Stimulated activated CD4-positive, alpha-beta T cell treated with anti-CD3 and anti-CD28 coated beads, Interleukin-4, amount 100 ng/mL, for 4 hours (primary cell): ENCODE data around the gene RHEB.
A peak's percentile ranks its signal among the peaks of the same experiment; 100 is the strongest.

Source experiments
- DNase-seq, 2 experiments: peaks; one replicate each; pipeline ENCODE4 v3.0.0-alpha.2; 2020

The RHEB gene

DNA sequence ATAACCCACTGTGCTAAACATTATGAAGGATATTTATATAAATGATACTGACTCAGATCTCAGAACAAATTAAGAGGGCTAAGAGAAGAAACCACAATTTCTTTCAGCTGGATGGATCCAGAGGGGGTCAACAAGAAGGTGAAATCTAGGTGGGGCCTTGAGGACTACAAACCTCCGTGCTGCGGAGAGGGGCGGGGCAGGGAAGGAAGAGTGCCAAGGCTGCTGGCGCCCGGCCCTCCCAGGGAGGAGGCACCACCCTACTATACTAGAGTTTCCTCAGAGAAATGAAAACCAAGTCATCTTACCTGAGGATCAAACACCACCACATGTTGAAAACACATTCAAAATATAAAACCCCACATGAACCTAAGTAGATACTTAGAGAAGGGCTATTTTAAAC is 50.4 kb downstream of the RHEB start:
- no peak for DNase-seq

DNA sequence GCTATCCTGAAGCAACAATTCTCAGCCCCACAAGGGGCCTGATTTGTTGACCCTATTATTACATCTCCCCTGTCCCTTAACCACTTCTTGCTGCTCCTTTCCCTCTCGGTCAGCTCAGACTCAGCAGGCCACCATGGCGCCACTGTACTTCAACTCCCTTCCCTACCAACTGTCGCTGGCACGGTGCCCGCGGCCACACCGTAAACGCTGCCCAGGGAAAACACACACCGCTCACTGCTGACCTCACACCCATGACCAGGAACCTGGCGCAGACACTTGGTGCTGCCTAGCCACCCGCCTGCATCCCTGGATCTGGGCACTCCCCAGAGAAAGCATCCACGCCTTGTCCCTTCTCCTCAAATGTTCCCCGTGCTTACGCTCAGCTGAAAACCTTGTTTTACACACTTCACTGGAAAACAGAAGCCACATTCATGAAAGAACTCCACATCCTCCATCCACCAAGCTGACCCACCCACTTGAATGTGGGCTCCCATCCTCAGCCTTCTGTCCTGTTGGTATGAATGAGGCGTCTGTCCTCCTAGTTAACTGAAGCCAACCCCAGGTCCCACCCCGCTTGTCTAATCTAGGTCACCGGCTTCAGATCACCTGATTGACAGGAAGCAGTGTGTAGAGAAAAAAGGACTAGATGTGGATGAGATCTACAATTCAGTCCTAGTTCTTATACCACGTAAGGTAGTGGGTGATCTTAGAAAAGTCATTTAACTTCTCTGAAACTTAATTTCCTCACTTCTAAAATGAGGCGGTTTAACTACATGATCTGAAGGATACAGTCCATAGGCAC is 51.3 kb downstream of the RHEB start:
- DNase-seq, result no peak

DNA sequence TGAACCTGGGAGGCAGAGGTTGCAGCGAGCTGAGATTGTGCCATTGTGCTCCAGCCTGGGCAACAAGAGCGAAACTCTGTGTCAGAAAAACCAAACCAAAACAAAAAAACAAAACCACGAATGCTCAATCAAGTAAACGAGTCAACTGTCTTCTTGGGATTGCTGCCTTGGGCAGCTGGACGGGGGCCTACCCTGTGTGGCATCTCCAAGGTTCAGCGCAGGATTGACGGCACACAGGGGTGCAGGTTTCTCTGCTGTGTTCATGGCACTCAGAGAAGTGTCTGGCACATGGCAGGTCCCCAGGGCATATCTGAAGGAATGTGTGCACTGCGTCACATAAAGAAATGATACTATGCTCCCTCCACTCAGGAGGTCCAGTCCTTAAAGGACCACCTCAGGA is 54.5 kb downstream of the RHEB start:
- DNase-seq, result no peak

DNA sequence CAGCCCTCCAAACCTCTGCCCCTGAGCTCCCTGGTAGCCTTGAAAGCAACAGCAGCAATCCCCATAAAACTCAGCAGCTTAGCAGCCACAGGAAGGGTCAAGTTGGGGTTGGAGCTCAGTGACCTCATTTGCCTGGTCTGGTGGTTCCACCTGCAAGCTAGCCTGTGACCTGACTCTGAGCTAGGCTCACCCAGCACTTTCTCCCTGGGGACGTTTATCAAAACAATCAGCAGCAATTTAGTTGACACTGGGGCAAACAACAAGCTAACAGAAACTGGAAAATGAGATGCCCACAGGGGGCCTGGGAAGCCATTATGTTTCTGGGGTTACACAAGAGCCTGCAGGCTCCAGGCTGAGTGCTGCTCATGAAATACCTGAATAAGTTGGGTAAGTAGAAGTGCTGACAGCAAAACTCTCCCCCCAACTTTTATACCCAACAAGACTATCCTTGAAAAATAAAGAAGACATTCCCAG is 57.4 kb downstream of the RHEB start:
- DNase-seq, result no peak

DNA sequence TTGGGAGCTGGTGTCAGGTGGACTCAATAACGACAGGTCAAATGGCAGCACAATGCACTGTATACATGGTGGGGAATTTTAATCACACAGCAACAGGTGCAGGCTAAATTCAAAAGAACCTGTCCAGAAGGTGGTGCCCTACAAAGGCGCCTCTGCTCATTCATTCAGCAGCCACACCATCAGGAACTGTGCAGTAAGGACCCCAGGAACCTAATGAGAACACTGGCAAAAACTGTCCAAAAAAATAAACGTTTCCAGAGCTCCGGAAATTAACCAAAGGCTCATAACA is 57.8 kb downstream of the RHEB start:
- DNase-seq, result no peak

DNA sequence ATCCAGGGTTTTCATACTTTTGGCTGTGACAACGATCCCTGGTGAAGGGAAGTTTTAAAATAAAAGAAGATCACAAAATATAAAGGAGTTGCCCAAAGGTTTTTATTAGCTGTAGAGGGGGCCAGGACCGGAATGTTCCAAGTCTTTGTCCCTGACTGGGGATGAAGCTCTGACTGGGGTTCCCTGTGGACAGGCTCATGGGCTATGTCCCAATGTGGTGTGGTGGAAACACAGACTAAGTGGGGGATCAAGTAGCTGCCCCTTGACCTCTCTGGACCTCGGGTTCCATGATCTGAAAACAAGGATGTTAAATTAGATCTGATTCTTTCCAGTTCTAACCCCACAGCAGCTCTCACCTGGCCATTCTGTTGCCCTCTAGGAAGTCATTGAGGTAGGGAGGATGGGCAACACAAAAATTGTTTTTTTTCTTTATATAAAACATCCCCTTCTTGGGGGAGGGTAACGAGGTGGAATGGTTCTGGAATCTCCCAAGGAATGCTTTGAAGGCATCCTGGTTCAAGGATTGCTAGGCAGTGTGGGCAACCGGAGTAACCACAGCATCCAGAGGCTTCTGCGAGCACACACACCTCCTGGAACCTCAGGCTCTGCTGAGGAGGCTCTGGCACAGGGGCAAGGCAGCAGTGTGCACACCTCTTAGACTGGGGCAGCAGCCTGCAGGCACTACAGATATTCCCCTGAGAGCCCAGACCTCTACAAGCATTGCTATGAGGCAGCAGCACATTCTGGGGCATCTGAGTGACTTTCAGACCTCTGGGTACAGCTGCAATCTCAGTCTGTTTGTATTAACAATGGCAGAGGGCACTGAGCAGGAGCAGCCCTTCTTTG is 58.4 kb downstream of the RHEB start:
- DNase-seq, result no peak

DNA sequence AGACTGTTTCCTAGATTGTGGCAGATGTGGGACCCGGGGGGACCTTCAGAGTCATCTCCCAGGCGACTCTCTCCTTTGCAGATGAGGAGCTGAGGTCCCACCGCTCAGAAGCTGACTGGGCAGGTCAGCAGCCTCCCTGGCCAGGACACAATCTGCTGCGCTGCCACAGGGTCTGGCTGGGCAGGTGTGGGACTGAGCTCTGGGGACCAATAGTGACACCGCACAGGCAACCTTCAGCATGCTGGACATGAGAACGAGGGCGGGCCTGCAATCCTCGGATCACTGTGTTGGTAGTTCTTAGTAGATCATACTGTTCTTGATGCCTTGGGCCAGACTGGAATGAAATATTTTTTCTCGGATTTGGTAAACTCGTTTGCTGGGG is 59.2 kb downstream of the RHEB start:
- DNase-seq, result no peak

DNA sequence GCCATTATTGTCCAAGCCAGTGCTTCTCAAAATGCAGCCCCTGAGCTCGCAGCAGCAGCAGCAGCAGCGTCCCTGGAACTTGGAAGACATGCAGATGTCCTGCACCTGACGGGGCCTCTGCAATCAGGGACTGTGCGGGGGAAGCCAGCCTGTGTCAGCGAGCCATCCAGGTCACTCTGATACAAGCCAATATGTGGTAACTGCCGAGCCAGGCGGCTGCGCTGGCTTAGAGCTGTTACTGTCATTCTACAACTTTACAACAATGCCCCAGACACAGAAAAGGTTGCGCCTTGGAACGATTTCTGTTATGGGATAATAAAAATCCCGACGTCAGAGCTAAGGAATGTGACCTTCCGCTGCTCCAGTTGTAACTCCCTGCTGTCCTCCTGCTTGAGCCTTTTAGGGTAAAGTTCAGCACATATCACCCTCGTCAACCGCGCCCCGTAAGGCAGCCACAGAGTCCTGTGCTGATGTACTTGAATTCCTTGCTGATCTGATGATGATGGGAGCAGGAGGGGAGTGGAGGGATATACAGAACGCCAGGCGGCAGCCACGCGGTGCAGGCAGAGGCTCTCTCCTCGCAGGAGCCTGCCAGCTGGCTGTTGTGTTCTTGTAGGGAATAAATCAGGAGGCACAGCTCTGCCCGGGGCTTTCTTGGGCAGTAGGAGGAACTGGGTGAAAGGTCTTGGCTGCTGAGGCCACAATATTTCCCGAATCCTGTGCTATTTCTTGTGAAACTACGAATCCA is 59.8 kb downstream of the RHEB start:
- no peak for DNase-seq

DNA sequence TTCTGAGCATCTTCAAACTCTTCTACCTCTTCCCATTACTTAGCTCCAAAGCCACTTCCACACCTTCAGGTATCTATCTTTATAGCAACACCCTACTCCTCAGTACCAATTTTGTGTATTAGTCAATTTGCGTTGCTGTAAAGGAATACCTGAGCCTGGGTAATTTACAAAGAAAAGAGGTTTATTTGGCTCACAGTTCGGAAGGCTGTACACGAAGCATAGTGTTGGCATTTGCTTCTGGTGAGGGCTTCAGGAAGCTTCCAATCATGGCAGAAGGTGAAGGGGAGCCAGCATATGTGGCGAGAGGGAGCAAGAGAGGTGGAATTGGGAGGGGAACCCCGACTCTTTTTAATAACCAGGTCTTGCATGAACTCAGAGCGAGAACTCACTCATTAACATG is 62.2 kb downstream of the RHEB start:
- no peak for DNase-seq

DNA sequence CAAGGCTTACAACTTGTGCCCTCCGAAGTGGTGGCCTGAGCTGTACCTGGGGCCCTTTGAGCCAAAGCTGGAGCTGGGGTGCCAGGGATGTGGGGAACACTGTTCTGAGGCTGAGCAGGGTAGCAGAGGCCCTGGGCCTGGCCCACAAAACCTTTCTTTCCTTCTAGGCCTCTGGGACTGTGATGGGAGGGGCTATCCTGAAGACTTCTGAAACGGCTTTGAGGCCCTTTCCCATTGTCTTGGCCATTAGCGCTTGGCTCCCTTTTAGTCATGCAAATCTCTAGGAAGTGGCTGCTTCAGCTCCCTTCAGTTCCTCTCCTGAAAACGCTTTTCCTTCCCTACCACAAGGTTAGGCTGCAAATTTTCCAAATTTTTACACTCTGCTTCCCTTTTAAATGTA is 62.9 kb downstream of the RHEB start:
- DNase-seq, result no peak

DNA sequence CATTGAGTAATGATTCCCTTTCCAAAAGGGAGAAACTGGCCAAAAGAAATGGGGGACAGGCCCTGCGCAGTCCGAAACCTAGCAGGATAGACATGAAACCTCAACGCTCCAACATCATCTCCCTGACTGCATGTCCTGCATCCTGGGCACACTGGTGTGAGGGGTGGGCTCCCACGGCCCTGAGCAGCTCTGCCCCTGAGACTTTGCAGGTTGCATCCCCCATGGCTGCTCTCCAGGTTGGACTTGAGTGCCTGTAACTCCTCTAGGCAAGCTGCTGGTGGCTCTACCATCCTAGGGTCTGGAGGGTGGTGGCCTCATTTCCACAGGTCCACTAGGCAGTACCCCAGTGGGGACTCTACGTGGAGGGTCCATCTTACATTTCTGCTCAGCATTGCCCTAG is 63.4 kb downstream of the RHEB start:
- DNase-seq, result no peak

DNA sequence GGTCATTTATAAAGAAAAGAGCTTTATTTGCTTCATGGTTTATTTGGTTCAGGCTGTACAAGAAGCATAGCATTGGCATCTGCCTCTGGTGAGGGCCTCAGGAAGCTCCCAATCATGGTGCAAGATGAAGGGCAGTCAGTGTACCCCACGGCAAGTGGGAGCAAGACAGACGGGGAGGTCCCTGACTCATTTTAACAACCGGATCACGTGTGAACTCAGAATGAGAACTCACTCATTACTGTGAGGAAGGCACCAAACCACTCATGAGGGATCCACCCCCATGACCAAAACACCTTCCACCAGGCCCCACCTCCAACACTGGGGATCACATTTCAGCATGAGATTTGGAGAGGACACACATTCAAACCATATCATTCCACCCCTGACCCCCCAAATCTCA is 64.0 kb downstream of the RHEB start:
- no peak for DNase-seq

DNA sequence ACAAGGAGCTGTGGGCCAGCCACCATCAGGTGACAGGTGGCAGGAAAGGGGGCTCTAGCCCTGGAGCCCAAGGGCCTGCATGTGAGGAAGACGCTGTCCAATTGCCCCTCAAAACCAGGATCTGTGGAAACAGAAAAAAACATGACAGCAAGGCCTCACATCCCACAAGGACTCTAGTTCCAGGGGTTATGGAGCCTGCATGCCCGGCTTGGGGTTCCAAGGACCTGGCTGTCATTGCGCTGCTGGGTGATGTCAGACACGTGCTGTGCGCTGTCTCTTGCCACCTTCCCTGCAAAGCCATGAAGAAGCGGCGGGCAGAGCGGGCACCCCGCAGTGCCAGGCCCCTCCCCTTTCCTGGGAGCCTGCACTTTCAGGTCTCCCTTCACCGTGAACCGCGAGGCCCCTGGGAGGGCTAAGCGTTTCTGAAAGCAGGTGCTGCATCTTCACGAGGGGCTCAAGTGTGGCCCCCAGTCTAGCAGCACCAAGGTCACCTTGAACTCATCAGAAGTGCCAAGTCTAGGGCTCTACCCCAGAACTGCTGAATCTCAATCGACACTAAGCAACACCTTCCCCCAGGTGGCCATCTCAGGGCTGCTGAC is 64.7 kb downstream of the RHEB start:
- no peak for DNase-seq

DNA sequence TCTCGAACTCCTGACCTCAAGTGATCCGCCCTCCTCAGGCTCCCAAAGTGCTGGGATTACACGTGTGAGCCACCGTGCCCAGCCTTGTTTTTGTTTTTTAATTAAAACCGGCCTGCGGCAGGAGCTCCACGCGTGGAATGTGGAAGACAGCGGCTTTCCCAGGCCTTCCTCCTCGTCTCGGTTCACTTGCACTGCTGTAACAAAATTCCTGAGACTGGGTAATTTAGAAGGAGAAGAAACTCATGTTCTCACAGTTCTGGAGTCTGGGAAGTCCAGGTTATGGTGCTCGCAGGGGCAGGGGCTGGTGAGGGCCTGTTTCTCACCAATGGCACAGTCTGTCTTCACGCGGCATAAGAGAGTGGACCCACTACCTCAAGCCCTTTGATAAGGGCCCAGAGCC is 65.4 kb downstream of the RHEB start:
- no peak for DNase-seq

DNA sequence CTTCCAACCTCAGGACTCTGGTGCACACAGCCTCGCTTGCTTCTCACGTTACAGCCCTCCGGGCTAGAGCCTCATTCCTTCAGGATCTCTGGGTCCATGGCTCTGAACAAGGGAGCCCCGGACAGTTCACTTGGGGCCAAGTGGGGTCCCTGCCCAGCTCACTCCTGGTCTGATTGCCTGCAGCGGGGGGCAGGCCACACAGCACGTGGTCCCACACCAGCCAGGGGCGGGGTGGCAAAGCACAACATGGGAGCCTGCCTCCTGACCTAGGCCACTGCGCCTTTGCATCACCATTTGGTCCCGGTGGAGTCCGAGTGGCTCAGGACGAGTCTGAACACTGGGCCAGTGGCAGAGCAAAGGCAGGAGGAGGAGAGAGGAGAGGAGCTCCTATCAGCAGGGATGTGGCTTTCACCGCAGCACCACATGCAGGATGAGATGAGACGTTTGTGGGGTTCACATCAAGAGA is 66.3 kb downstream of the RHEB start:
- no peak for DNase-seq

DNA sequence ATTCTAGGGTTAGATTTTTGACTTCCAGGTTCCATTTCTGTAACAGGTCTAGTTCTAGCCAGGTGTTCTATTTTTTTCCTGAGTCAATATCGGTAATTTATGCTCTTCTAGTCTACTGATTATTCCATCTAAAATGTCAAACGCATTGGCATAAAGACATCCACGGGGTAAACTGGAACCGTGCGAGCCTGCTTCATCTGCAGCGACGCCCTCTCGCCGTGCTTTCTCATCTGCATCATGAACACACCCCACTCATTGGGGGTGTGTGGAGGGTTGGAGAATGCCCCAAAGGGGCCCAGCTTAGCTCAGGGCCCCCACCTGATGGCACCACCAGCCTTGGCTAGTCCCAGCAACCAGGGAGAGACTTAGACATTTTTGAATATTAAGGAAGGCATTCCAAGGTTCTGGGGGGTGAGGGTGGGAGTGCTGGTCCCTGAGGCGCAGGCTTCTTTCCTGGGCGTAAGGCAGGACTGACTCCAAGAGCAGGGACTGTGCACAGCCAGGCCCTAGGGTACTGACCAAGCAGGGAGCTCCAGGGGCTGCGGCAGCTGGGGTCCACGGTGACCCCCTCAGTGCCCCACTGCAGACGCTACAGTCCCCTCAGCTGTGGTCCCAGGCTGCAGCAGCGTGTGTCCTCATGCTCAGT is 66.9 kb downstream of the RHEB start:
- no peak for DNase-seq

DNA sequence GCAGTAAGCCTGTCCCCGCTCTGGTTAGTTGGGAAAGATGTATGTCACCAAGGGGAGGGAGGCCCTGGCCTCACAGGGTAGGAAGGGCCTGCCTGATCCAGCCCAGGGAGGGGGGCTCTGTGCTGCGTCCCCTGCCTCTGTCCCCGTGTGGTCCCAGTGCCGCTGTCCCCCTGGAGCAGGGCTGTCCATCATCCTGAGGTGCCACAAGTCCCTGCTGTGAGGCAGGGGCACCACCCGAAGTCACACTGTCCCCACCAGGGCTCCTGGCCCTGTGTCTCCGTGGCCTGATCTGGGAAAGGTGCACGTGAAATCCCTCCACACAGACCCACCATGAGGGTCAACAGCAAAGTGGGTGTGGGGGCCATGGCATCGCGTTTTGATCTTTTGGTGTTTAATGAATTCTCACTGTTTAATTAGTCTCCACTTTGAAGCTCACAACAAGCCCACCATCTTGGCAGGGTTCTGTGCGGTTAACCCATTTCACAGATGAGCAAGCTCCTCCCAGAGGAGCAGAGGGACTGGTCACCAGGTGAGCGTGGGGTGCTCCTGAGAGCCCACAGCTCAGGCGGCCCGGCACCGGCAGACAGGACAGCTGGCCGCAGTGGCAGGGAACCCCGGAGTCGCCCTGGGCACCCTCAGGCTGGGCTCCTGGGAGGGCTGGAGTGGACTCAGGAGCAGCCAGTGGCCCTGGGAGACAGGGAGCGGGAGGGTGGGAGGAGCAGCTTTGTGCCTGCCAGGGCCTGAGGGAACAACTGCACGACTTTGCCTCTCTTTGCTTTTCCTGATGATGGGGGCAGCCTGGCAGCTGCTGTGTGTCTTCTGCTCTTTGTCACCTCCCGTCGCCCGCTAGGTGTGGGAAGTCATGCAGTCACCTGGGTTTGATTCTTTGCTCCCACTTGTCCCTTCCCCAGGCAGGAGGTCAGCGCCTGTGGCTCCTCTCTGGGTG is 67.8 kb downstream of the RHEB start:
- DNase-seq, result no peak

DNA sequence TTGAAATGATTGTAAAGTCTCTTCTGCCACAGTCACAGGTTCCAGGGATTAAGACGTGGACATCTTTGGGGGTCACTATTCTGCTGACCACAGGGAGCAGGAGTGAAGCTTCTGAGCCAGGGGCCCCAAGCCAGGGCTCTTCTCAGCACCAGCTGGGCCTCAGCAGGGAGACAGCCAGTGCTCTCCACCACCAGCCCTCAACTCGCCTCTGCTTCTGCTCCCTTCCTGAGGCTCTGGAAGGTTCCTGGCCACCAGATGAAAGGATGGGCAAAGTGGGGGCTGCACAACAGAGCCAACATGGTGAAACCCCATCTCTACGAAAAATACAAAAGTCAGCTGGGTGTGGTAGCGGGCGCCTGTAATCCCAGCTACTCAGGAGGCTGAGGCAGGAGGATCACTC is 68.5 kb downstream of the RHEB start:
- DNase-seq, result no peak

DNA sequence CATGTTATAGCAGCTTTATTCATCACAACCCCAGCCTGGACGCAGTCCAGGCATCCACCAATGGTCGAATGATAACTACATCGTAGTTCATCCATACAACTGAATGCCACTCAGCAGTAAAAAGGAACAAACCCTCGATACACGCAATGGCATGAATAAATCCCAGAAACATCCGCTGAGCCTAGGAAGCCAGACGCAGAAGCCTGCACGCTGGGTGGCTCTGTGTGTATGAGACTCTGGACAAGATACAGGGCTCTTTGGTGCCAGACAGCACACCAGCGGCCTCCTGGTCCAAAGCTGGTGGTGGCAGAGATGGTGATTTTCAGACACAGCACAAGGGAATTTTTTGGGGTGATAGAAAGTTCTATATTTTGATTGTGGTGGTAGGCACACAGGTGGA is 69.7 kb downstream of the RHEB start:
- no peak for DNase-seq

DNA sequence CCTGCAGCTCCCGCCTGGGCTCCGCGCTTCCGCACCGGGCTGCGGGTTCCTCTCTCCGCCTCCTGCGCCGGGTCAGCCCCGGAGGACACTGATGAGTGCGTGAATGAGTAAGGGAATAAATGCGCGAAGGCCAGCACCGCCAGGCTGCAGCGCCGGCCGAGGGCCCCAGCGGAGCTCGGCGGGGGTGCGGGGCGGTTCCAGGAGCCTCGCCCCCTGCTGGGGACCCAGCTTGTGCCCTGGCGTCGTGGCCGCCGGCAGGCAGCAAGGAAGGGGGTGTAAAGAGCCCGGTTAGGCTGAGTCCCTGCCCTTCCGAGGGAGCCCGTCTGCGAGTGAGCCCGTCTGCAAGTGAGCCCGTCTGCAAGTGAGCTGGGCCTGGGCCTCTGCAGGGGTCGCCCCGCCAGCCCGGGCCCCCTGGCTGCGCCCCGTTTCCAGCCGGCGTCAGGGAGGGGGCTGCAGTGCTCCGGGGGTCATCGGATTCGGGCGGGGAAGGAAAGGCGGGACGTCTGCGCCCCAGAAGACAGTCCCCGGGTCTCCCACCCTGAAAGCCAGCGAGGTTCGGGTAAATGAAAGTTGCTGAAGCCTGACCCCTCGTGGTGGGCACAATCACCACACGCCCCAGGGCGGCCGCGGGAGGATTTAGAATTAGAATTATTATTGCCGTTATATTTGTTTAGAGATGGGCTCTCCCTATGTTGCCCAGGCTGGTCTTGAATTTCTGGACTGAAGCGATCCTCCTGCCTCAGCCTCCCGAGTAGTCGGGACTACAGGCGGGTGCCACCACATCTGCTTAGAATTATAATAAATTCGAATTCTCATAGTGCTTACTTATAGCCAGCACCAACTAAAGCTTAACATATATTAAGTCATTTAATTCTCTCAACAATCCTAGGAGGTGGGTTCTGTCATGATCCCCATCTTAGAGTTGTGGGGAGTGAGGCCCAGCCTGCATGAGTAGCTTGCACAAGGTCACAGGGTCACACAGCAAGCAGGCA is 71.1 kb downstream of the RHEB start:
- DNase-seq, result peak; percentile 64 to 71
